Loucy (cell line): ENCODE results near the gene TSPO.

Experiments
- EZH2phosphoT487 ChIP-seq: fragments of 200-600 bp; IDR thresholded peaks from 2 replicates; pipeline ENCODE4 v1.6.1; 2018; ENCODE audit warnings: antibody characterized with exemption, mild to moderate bottlenecking, moderate library complexity, borderline replicate concordance
- TF ChIP-seq, protein P1 (sequence below): fragments of 200-600 bp; sonication (generic); conservative IDR thresholded peaks from 2 replicates; pipeline ENCODE4 v1.5.1; 2014; ENCODE audit warnings: mild to moderate bottlenecking, antibody characterized with exemption, low read length

DNA sequence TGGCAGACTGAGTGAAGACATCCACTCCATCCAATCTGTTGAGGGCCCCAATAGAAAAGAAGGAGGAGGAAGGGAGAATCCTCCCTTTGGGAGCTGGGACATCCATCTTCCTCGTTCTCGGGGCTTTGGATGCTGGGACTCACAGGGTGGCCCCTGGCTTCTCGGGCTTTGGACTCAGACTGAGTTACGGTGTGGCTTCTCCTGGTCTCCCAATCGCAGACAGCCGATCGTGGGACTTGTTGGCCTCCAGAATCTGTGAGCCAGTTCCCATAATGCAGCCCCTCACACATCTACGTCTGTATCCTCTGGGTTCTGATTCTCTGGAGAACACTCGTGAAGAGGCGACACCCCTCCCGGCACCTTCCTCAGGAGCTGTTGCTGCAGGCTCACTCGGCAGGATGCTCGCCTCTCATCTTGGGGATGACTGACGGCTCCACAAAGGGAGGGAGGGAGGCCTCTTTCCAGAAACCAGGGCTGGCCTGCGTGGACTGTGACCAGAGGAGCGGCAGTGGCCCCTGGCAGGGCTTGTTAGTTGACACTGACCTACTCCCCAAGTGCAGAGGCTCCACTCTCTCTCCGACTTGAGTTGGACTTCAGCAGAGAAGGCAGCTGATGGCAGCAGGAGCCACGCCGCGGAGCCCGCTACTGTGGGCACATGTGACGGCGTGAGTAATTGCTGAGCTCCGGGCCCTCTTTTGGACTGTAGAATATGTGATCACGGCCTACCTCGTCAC is 50.3 kb downstream of the TSPO start:
- TF ChIP-seq, protein P1, sequence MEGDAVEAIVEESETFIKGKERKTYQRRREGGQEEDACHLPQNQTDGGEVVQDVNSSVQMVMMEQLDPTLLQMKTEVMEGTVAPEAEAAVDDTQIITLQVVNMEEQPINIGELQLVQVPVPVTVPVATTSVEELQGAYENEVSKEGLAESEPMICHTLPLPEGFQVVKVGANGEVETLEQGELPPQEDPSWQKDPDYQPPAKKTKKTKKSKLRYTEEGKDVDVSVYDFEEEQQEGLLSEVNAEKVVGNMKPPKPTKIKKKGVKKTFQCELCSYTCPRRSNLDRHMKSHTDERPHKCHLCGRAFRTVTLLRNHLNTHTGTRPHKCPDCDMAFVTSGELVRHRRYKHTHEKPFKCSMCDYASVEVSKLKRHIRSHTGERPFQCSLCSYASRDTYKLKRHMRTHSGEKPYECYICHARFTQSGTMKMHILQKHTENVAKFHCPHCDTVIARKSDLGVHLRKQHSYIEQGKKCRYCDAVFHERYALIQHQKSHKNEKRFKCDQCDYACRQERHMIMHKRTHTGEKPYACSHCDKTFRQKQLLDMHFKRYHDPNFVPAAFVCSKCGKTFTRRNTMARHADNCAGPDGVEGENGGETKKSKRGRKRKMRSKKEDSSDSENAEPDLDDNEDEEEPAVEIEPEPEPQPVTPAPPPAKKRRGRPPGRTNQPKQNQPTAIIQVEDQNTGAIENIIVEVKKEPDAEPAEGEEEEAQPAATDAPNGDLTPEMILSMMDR, result no peak
- no peak for TF ChIP-seq EZH2phosphoT487
